IPS-18c (cell line): ENCODE results near the gene BACH2.
"Not testable (repeated sequence)": the region's sequence is repeated elsewhere in the genome, so short reads cannot be mapped to it uniquely, and the experiment has no call there.

ENCODE experiments used
- H3K4me3 ChIP-seq: 2 replicates; pipeline ENCODE4 v1.7.0; 2013; ENCODE audit warnings: low read depth, mild to moderate bottlenecking, low read length, moderate library complexity; ENCODE audit not compliant: insufficient read depth
- H3K9me3 ChIP-seq: one replicate; pipeline ENCODE4 v1.6.1; 2013; ENCODE audit warnings: mild to moderate bottlenecking, low read length, moderate library complexity; ENCODE audit not compliant: control insufficient read depth, insufficient read depth

Gene BACH2

DNA sequence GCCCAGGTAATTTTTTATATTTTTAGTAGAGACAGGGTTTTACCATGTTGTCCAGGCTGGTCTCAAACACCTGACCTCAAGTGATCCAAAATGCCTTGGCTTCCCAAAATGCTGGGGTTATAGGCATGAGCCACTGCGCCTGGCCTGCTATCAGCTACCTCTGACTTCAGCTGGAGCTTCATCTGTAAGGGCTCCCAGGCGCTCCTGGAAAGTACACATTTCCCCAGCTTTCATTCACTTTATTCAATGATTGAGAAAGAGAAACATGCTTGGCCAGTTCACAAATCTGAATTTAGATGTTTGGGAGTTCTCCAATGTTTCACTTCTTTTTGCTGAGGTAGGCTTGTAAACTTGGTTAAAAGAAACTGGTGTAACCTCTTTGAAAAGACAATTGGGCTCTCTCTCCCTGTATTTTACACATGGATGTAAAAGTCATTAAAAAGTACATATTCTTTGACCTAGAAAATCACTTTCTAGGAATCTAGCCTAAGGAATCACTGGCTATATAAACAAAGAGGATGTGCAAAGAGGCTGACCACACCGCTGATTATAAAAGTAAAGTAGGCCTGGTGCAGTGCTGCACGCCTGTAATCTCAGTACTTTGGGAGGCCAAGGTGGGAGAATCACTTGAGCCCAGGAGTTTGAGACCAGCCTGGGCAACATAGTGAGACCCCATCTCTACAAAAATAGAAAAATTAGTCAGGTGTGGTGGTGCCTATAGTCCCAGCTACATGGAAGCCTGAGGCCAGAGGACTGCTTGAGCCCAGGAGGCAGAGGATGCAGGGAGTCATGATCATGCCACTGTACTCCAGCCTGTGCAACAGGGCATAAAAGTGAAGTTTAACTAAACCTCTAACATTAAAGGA, 128.9 kb downstream of the BACH2 start:
- Histone ChIP-seq H3K9me3 (no peaks in the 10 kb centered on the region), H3K4me3 (no peak overlapping the region)

GRCh38 chr6:90166155-90166924, 130.3 kb downstream of the BACH2 start:
- not testable (repeated sequence) for H3K4me3 ChIP-seq, H3K9me3 ChIP-seq

DNA sequence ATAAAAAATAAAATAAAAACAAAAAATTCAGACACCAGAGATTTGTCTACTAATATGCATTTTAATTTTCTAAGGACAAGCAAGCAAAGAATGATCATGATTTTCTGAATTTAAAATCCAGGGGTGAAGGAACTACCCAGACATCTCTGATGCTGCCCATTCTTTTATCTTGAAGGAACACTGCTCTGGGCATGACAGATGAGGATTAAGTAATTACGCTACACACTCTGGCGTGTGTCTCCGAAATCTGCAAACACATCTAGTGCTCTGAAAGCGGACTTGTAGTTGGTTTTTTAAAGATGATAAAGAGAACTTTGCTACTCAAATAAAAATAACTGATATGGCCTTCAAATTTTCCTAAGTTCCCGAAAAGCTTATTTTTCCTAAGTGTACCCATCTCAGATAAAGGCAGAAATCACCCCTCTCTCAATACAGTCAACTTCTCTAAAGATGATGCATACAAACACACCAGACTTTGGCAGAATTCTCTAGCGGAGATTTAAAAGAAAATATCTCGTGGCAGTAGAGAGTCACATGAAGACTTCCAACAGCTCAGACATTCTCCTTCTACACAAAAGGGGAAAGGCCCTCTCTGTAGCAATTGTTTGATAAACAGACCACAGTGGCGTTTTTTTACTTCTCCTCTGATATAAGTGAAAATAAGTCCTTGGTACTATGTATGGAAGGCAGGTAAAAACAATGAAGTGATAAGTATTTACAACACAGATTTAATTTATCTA, 133.8 kb downstream of the BACH2 start:
- no peaks in the 10 kb centered on the region for H3K9me3 ChIP-seq
- no peak overlapping the region for H3K4me3 ChIP-seq

DNA sequence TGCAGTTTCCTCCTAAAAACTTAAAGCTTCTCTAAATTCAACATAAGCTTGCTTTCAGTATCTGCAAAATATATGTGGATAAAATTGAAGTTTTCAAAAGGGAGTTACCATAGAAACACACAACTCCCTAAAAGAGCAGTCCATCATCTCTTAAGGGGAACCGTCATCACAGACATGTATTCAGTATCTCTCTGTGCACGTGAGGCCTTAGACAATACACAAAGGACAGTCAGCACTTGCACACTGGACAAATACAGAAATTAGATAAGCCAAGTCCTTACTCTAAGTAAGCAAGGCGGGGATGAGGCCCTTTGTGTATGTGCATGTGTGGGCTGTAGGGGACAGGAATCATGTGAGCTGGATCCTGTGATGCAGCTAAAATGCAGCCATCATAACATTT, 136.6 kb downstream of the BACH2 start:
- Histone ChIP-seq H3K4me3 (no peak overlapping the region), H3K9me3 (no peaks in the 10 kb centered on the region)

- no peaks in the 10 kb centered on the region for H3K9me3 ChIP-seq
- H3K4me3 ChIP-seq: no peak overlapping the region
Observed at GRCh38 chr6:90159452-90159851, 137.2 kb downstream of the BACH2 start.

DNA sequence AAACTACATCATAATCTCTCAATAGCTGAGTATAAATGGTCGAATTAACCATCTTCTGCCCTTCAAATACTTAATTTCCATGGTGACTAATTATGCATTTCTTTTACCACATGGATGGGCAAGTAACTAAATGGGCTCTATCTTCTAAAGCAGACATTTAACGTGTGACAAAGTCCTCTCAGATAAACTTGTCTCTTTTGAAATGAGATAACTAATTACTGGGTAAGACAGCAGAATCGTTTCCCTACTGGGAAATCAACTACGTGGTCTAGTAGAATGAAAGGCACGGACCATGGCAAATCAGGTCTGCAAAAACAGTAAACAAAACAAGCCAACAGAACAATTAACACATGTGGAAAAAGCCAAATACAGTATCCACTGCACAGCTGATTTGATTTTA, 137.7 kb downstream of the BACH2 start:
- Histone ChIP-seq H3K9me3 (no peaks in the 10 kb centered on the region), H3K4me3 (no peak overlapping the region)

DNA sequence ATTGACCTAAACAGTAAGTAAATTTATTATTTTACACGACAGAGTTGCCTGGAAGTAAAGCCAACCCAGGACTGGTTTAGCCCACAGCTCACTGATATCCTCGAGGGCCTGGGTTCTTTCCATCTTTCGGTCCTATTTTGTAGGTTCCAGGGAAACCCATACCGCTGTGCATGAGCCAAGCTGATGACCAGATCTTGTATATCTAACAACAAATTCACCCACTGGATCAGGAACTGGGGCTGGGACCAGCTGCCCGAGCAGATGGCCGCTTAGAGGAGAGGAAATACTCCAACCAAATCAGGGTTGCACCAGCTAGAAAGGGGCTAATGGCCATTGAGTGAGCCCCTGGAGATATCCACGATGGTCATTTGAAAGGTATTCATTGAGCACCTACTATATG, 139.2 kb downstream of the BACH2 start:
- Histone ChIP-seq H3K9me3 (no peaks in the 10 kb centered on the region), H3K4me3 (no peak overlapping the region)

DNA sequence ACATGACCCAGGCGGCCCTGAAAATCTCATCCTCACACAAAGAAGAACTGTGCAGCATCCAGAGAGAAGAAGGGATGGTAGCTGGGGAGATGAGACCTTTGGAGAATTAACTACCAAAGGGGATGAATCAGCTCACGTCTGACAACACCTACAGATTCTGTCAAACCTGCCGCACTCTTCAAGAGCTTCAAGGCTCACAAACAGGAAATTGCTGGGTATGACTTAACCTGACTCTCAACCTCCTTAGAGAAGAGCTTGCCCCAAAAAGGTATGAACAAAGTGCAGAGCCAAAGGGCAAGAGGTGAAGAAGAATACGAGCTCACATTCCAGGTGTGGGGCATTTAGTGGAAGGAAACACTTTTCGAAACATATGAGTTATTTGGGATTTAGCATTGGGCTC, 139.8 kb downstream of the BACH2 start:
- Histone ChIP-seq H3K9me3 (no peaks in the 10 kb centered on the region), H3K4me3 (no peak overlapping the region)

- no peak overlapping the region for H3K4me3 ChIP-seq
- no peaks in the 10 kb centered on the region for H3K9me3 ChIP-seq
Observed at GRCh38 chr6:90154755-90155470, 141.7 kb downstream of the BACH2 start.

GRCh38 chr6:90151576-90152422, 144.8 kb downstream of the BACH2 start:
- H3K4me3 ChIP-seq: no peak overlapping the region
- H3K9me3 ChIP-seq: no peaks in the 10 kb centered on the region

DNA sequence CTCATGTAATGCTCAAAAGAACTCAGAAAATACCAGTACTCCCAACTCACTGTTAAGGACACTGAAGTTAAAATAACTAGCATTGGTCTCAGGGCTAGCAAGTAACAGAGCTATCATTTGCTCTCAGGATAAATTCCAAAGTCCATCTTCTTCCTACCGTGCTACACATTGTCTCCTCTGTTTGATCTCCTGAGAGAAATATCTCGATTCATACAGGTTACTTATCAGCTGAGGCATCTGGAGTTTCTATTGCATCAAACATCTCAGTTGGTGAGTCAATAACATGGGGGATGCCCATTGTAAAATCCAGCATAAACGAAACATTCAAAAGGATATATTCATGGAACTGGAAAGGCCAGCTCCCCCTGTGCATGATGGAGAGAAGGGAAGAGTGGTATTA, 147.4 kb downstream of the BACH2 start:
- H3K4me3 ChIP-seq: no peak overlapping the region

DNA sequence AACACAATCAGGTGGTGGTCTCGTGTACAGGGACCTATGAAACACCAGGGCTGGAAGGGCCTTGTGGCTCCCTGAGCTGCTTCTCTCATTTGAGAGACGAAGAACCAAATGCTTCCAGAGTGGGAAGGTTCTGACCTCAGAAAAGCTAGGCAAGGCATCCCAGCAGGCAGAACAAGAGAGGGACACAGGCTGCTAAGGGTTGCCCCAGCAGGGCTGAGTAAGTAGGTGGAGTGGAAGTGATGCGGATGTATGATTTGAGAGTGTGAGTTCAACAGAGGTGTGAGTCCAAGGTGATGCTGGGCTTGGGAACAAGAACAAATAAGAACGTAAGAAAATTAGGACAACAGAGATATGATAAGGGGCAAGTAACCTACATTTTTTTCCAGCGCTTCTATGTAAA, 147.8 kb downstream of the BACH2 start:
- Histone ChIP-seq H3K4me3 (no peak overlapping the region), H3K9me3 (peaks cover 3% of the 10 kb centered on the region)

More for the DNA sequence above, 147.4 kb downstream of the BACH2 start:
- peaks cover under 1% of the 10 kb centered on the region for H3K9me3 ChIP-seq

- Histone ChIP-seq H3K4me3 (no peak overlapping the region), H3K9me3 (peaks cover 3% of the 10 kb centered on the region)
Observed at GRCh38 chr6:90146921-90147649, 149.6 kb downstream of the BACH2 start.

GRCh38 chr6:90146024-90146423, 150.6 kb downstream of the BACH2 start:
- peaks cover 3% of the 10 kb centered on the region for H3K9me3 ChIP-seq
- H3K4me3 ChIP-seq: no peak overlapping the region

GRCh38 chr6:90144928-90145555, 151.6 kb downstream of the BACH2 start:
- H3K9me3 ChIP-seq: peaks cover 3% of the 10 kb centered on the region
- H3K4me3 ChIP-seq: no peak overlapping the region
